Esophagus squamous epithelium (tissue), 4 donors: ENCODE results near the gene COLGALT1.

ENCODE experiments used
- POLR2A ChIP-seq, 4 donors: fragments of 450-650 bp; IDR thresholded peaks; one replicate each; pipeline ENCODE4 v1.6.1; 2017; ENCODE audit warnings: antibody characterized with exemption in 4 of 4, mild to moderate bottlenecking in 4 of 4, moderate library complexity in 3 of 4
- TF ChIP-seq, protein P1 (sequence below), 6 experiments: fragments of 450-650 bp in 4 of 6; fragments of 200-600 bp in 2 of 6; sonication (generic) in 2 of 6; IDR thresholded peaks; one replicate each; pipeline ENCODE4 v1.5.1; 2016 to 2019; ENCODE audit warnings: antibody characterized with exemption in 6 of 6, mild to moderate bottlenecking in 4 of 6, moderate library complexity in 4 of 6

DNA sequence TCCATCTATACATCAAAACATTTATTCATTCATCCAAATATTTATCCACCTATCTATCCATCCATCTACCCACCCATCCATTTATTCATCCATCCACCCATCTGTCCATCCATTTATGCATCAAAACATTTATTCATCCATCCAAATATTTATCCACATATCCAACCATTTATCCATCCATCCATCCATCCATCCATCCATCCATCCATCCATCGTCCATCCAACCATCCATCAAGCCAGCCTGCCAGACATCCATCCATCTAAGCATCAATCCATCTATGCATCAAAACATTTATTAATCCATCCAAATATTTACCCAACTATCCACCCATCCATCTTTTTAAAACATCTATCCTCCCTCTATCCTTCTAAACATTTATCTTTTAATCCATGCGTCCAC lies 70.5 kb downstream of the COLGALT1 start:
- TF ChIP-seq, protein P1, sequence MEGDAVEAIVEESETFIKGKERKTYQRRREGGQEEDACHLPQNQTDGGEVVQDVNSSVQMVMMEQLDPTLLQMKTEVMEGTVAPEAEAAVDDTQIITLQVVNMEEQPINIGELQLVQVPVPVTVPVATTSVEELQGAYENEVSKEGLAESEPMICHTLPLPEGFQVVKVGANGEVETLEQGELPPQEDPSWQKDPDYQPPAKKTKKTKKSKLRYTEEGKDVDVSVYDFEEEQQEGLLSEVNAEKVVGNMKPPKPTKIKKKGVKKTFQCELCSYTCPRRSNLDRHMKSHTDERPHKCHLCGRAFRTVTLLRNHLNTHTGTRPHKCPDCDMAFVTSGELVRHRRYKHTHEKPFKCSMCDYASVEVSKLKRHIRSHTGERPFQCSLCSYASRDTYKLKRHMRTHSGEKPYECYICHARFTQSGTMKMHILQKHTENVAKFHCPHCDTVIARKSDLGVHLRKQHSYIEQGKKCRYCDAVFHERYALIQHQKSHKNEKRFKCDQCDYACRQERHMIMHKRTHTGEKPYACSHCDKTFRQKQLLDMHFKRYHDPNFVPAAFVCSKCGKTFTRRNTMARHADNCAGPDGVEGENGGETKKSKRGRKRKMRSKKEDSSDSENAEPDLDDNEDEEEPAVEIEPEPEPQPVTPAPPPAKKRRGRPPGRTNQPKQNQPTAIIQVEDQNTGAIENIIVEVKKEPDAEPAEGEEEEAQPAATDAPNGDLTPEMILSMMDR (IDR thresholded peaks at IDR 0.05), result no peak
- no peak for TF ChIP-seq POLR2A (IDR thresholded peaks at IDR 0.05)
